HuH-7.5 (cell line): ENCODE measurements around the gene EPB41L1.
"Not testable (repeated sequence)": the region's sequence is repeated elsewhere in the genome, so short reads cannot be mapped to it uniquely, and the experiment has no call there.

Source experiments
- DNase-seq: peaks from one replicate; pipeline ENCODE4 v3.0.0; 2011; ENCODE audit warnings: low spot score

Gene EPB41L1

DNA sequence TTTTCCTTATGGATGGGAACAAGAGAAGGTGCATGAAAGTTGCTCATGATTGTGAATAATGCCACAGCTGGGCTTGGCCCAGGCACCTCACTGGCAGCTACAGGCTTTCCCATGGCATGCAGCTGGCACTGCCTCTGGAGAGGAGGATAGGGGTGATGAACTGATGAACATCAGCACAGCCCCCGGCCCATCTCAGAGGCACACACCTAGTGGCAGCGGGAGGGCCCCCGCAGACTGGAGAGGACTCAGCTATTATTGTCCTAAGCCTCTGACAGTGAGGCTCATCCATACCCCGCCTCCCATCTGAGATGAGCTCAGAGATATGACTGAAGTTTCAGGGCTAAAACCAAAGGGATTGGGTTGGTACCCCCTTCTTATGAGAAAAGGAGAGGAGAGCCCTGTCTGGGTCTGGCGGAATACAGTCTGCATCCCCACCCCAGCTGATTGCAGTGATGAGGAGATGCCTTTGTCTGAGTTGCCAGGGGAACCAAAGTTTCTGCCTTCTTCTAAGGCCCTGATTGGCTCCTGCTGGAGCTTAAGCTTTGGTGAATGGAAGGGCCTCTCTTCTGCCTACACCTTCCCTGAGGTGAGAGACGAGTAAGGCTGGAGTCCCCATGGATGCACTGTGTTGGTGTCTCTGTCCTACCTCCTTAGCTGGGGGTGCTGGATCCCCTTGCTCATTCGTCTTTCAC, 27.6 kb upstream of the EPB41L1 start:
- no peak for DNase-seq

DNA sequence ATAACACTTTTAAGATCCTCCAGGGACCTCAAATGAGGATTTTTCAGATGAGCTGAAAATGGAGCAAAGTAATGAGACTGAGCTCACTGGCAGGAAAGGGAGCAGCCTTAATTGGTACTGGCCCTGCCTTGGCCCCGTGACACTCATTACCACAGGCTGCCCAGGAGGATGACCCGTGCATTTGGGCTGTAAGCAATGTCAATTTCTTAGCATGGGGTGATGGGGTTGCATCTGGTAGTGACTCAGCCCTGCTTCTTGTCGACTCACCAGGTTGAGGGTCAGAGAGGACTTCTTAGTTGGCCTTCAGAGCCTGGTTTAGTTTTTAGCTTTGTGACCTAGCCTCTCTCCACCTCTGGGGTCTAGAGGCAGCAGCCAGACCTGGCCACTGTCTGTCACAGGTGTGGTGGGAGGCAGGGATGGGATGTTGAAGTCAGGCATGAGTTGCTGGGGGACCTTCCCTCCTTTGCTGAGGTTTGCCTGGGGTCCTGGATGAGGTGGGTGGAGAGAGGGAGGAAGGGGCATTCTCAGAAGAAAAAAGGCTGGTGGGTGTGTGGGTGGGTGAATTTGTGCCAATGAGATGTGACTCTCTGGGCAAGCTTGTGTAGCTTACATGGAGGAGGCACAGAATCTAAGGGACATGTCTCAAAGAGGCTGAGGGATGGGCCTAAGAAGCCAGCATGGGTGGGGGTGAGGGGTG, 25.9 kb upstream of the EPB41L1 start:
- no peak for DNase-seq

DNA sequence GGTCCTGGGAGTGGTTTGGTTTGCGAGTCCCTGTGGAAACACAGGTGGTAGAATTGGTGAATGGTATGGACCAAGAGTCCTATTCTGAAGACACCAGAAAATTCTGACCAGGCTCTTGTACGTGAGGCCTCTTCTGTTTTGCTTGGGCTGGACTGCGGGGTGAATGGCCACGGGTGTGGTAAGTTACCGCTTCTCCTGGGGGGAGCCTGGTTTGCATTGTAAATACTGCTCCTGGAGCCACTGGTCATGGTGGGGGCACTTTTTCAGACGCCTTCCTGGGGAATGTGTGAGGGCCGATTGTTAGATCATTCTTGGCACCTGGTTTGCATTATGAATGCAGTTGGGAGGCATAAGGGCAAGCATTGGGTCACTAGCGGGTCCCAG, 25.4 kb upstream of the EPB41L1 start:
- no peak for DNase-seq

DNA sequence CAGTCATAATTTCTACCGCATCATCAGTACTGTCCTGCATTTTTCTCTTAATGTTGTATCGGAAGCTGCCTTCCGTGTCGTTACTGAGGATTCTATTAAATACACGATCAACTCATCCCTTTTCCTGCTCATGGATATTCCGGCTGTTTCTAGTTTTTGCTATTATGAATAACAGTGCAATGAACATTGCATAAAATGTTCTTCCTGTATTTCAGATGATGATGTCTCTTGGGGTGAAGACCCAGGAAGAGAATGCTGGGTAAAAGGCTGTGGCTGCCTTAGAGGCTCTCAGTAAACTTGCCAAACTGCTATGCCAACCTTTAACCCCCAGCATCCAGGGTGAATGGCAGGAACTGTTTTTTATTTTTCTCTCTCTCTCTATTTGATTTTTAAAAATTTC, 24.1 kb upstream of the EPB41L1 start:
- DNase-seq, result no peak

DNA sequence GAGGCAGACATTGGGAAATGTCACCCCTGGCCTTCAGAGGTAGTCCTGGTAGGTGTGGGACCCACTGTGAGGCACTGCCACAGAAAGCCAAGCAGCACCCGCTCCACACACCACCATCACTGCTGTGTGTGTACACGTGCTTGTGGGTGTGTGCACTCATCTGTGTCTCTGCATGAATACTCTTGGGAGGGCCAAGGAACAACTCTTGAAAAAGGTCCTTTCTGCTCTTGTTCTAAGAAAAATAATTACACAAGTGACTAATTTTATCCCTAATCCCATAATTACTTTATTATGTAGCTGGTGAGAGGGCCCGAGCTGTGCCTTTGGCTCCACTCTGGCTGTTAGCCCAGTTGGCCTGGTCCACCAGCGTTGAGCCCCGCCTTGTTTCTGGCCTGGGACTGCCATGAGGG, 21.7 kb upstream of the EPB41L1 start:
- no peak for DNase-seq

DNA sequence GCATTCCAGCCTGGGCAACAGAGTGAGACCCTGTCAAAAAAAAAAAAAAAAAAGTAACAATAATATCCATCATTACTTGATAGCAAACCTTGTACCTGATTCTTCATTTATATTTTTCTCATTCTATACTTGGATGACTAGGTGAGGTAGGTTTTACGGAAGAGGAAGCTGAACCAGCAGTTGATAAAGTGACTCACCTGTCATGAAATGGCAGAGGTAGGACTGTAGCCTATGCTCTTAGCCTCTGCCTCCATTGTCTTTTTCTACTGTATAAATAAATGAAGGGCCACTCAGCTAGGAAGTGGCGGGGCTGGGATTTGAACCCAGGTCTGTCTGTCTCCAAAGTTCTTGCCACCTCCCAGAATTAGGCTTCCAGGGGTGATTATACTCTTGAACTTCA, 20.7 kb upstream of the EPB41L1 start:
- DNase-seq, result no peak

DNA sequence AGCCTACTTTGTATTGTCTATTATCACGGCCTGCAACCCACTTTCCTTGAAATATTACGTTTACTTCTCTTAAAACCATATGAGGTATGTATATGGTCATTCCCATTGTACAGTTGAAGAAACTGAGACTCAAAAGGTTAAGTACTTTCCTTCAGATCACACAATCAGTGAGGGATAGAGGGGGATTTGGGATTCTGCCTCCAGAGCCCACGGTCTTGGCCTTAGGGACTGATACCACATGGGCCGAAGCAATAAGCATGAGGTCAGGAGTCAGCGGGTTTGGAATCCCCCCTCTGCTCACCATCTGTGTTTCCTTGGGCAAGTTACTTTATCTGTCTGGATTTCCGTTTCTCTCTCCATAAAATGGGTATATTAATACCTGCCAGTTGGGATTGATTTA, 19.4 kb upstream of the EPB41L1 start:
- DNase-seq, result no peak

DNA sequence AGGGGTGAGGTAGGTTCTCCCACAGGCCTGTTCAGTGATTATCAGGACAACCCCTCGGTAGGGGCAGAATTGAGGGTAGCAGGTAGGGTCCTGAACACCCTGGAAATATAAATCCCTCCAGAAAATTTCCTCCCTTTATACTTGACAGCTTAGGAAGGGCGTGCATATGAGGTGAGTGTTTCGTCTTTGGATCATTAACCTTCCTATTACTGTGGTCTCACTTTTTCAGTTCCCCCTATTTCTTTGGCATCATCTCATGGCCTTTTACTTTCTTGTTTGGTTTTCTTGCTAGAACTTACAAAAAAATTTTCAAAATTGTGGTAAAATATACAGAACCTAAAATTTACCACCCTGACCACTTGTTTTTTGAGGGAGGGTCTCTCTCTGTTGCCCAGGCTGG, 18.7 kb upstream of the EPB41L1 start:
- no peak for DNase-seq

DNA sequence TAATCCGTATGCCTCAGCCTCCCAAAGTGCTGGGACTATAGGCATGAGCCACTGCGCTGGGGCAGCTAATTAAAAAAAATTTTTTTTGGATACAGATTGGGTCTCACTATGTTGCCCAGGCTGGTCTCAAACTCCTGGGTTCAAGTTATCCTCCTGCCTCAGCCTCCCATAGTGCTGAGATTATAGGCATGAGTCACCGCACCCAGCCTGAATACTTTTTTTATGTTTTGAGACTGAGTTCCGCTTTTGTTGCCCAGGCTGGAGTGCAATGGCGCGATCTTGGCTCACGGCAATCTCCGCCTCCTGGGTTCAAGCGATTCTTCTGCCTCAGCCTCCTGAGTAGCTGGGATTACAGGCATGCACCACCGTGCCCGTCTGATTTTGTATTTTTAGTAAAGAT, 17.2 kb upstream of the EPB41L1 start:
- not testable (repeated sequence) for DNase-seq

DNA sequence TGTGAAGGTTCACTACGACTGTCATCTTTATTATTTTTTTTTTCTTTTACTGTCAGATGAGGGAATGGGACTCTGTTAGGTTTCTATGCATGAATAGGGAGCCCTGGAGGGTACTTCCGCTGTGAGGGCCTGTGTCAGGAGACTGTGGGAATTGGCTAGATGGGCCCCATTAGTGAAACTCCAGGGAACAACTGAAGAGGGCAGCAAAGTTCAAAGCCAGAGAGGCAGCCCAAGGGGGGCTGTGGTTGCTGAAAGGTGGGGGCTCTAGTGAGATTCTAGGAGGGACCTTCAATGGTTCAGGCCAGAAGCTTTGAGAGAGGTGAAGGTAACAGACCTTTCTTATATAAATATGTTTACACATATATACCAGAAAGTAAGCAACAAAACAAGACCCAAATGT, 13.2 kb upstream of the EPB41L1 start:
- no peak for DNase-seq

DNA sequence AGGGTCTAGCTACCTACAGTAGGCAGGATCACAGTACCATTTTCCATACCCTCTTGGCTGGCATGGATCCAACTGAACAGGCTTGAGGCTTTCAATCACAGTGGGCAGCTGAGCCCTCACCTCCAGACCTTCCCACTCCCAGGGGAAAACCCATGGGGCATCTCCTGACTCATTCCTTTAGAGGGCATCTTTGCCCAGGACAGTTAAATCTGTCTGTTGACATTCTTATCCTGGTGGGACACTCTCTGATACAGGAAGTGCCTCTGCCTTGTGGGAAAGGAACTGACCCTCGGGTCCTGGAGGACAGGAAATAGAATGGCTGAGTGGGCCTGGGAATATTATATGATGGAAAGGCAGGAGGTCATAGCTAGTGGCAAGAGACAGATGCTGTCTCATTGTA, 10.2 kb upstream of the EPB41L1 start:
- no peak for DNase-seq

DNA sequence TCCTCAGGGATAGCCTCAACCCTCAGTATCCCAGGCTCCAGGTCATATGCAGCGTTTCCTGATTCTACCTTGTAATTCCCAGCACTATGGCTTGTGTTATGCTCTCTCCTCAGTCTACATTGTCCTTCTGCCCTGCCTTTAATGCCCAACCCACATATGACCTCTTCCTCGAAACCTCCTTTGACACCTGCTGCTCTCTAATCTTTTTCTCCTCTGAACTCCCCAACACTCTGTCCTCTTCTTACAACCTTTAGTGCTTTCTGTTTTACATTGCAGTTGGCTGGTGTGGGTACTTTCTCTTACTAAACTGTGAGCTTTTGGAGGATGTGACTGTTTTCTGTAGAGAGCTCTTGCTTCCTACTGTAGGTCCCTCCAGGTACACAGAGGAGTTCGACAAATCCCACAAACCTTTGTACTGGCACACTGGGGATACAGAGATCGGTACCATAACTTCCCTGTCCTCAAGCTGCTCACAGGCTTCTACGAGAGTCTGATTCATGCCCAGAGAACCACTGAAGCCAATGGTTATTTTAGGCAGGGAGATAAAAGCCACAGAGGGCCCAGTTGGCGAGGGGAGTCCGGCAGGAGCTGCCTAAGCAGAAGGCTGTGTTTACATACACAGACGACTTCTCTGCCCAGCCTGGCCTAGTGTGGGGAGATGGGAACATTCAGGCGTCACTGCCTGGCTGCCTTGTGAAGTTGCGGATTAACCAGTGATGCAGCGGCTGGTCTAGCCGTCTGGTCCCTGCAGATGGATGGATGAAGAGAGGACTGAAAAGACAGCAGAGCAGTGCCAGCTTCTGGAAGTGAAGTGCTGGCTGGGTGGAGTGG, 8.4 kb upstream of the EPB41L1 start:
- DNase-seq, result no peak

DNA sequence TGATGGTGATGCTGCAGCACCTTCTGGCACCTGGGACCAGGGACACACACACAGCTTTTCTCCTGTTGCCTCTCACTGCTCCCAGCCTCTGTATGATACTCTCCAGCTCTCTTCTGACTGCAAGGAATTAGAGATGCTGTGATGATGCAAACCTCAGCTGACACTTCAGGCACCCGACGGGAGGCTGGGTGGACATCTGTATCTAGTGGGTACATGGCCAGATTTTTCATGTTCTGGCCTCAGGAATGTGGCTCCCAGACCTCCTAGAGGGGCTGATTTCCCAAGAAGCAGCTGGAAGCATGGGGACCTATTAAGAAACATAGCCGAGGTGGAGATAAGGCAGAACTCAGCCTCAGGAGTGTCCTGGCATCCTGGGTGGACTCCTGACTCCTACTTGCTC, 6.8 kb upstream of the EPB41L1 start:
- no peak for DNase-seq

DNA sequence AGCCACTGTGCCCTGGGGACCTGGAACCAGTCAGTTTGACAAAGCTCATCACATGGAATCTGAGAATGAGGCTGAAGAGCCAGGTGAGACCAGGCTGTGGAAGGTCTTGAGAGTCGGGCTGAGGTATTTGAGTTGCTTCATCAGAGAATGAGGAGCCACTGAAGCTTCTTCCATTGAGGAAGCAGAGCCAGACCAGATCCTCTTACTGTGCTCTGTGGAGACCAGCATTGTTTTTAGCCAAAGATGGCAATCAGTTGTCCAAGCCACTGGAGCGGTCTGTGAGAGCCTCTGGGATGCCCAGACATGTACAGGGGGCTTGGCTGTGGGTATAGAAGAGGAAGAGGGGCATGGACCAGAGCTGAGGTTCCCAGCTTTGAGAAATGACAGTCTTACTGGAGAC, 6.1 kb upstream of the EPB41L1 start:
- no peak for DNase-seq

DNA sequence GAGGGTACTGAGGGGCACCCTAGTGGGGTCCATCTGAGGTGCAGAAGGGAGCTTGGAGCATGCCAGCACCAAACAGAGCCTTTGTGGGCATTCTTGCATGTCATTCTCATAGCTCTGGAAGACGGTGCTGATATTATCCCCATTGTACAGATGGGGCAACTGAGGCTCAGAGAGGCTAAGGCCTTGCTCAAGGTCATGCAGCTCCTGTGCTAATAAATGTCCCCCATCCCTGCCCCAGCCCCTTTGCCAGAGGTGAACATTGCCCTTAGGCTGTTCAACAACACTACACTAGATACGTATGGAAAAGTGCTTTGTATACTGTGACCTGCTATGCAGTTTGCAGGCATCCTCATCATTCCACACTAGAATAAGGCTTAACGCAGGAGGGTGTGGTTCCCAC, 5.5 kb upstream of the EPB41L1 start:
- no peak for DNase-seq

DNA sequence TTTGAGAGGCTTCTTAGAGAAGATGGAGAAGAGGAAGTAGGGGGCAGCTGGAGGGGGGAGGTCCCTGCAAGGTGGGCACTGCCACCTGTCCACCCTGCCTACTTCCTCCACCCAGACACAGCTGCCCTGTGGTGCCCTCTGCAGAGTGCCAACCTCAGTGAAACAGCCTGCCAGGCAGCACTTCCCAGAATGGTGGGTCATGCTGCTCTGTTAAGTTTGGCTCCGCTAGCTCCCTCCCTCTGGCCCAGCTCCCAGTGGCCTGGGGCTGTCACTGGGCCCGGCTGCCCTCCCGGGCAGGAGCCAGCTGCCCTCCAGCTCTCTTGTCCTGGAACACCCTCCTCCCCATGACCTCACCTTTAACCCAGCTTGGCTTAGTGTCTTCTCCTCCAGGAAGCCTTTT, 5.1 kb upstream of the EPB41L1 start:
- DNase-seq, result no peak

DNA sequence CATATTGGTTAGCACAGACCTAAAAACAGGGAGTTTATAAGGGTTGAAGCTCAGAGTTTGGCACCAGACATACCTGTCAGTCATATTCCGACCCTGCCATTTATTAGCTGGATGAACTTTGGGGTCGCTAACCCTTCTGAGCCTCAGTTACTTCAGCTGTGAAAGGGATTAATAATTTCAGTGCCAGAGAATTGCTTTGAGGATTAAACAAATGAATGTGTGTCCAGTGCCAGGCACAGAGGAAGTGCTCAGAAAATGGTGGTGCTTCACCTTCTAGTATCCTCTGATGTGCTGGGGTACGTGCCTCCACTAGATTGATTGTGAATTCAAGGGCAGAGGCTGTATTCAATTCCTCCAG, 4.1 kb upstream of the EPB41L1 start:
- no peak for DNase-seq

DNA sequence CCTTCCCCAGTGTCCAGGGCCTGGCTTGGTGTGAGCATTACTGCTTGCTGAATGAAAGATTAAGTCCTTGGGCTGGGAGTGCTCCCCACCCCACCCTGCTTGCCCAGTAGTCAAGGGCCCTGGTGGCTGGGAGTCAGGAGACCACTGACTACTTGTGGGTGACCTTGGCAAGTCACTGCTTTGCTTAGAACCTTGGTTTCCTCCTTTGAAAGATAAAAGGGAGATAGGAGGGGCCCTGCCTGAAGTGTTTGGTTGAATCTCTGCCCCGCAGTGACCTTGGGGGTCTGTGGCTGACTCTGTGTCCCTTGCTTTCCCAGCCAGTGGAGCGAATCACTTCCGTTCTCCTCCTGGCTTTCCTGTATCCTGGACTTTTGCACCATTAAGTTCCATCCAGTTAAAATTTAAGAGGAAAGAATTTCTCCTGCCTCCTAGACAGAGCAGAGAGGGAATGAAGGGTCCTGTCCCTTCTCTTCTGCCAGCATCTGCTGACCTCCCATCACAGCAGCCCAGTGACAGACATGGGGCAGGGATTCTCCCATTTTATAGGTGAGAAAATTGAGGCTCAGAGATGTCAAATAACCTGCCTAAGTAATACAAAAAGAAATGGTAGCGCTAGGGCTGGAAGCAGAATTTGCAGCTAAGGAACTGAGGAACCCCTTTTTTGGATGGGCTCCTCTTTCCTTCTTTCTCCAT, 3.5 kb upstream of the EPB41L1 start:
- no peak for DNase-seq

DNA sequence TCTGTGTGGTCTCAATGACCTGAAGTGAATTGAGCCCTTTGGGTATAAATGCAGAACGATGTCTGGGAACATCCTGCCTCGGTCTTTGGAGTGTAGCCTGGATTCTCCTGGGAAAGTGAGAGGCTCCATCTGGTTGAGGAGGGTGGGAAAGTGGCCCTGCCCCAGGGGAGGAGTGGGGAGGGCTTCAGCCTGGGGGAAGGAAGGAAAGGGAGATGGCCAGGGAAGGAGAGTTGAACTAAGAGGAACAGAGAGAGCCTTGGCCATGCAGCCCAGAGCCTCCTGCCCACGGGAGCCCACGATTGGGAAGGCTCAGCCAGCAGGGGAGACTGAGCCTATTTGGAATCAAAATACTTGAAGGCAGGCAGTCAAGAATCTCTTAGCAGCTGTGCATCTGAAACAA, 2.3 kb upstream of the EPB41L1 start:
- no peak for DNase-seq

DNA sequence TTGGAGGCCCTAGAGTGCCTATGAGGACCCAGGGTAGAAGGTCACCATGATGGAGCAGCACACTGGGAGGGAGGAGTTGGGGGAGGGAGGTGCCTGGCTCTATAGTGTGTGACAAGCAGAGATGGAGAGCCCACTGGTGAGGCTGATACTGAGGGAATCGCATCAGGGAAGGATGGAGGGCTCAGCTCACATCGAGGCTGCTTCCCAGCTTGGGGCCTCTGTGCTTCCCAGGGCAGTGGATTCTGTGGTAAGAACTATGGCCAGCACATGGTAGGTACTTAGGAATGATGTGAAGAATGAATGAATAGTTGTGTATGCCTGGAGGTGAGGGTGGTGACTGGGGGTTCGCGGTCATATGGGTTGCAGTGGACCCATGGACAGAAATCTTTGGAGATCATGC, 1.3 kb upstream of the EPB41L1 start:
- no peak for DNase-seq

DNA sequence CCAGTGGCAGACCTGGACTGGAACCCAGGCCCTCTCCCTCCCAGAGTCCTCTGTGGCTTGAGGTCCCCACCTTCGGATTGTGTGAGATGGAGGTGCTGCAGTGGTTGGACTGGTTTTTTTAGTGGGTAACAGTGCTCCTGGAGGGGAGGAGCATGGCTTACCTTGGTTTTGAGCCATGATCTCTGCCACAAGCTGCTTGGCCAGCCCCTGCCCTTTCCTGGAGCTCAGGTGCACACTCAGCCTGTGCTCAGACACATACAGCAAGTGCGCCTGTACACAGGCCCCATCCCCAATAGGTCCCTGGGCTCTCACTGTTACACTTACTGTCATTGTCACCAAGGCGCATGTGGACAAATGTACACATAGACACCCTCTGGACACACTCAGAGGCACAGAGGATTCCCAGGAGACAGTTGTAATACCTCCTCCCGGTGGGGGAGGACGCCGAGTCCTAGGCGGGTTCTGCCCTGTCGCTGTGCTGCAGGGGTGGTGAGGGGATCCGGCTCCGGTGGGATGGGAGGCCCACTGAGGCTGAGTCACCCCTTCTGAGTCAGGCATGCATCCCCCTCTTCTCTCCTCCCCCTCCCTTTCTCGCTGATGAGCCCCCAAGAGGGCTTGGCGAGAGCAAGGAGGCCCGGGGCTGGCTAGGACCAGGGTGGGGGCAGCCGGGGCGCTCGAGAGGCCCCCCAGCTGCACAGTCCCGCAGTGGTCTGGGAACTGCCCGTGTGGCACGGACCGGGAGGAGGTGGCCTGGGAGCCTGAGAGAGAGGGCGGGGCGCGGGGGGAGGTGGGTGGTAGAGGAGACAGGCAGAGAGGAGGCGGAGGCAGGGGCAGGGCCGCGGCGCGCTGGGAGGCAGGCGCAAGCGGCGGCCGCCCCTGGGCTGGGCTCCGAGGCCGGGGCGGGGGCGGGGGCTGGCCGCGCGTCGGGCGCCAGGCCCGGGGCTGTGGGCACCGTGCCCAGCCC, 522 bp upstream of the EPB41L1 start:
- peak; percentile 79 for DNase-seq

DNA sequence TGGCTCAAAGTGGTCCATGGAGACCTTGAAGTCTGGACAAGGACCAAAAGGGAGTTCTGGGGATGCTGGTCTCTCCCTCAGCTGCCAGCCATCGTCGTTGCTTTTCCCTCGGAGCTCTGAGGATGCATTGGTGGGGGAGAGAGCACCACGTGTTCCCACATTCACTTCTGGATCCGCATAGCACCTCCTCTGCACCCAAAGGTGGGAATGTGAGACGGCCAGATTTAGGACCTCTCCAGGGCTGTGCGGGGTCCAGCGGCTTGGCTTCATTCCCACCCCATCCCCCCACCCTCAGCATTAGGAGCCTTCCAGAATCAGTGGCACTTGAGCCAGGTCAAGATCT, 1.1 kb downstream of the EPB41L1 start:
- DNase-seq, result no peak
